Liver (tissue), 9 donors: ENCODE measurements around the gene EPM2A. TPM values are rescaled to one million over a fixed set of nuclear protein-coding genes. Genes with fewer than 3 reads are reported as not detected.

Experiments used
- DNase-seq: peaks from one replicate; pipeline ENCODE4 v3.0.0-alpha.2; 2017; ENCODE audit warnings: low spot score
- H3K27ac ChIP-seq, 2 donors: one replicate each; pipeline ENCODE4 v1.7.0; 2013; ENCODE audit warnings: inconsistent platforms in 2 of 2, low read length in 2 of 2, control low read depth in 1 of 2, low read depth in 1 of 2, mild to moderate bottlenecking in 1 of 2
- H3K27me3 ChIP-seq, 4 donors: one replicate each; pipeline versions ENCODE4 v1.6.1 to v1.7.0; 2013; ENCODE audit warnings: low read length in 3 of 4, inconsistent platforms in 1 of 4, mild to moderate bottlenecking in 1 of 4, moderate library complexity in 1 of 4; ENCODE audit not compliant: control insufficient read depth in 4 of 4, insufficient read depth in 4 of 4
- H3K36me3 ChIP-seq, 4 donors: one replicate each; pipeline versions ENCODE4 v1.6.1 to v1.7.0; 2013; ENCODE audit warnings: low read length in 3 of 4, mild to moderate bottlenecking in 3 of 4, low read depth in 1 of 4, moderate library complexity in 1 of 4; ENCODE audit not compliant: control insufficient read depth in 4 of 4, insufficient read depth in 3 of 4
- H3K4me1 ChIP-seq, 4 donors: one replicate each; pipeline versions ENCODE4 v1.6.1 to v1.7.0; 2013; ENCODE audit warnings: low read length in 3 of 4, mild to moderate bottlenecking in 3 of 4, moderate library complexity in 1 of 4; ENCODE audit not compliant: control insufficient read depth in 4 of 4, insufficient read depth in 4 of 4
- H3K4me3 ChIP-seq, 3 donors: one replicate each; pipeline versions ENCODE4 v1.6.1 to v1.7.0; 2013; ENCODE audit warnings: low read length in 3 of 3, control low read depth in 1 of 3, low read depth in 1 of 3, mild to moderate bottlenecking in 1 of 3
- H3K9ac ChIP-seq, 2 donors: one replicate each; pipeline ENCODE4 v1.7.0; 2013; ENCODE audit warnings: low read length in 2 of 2, mild to moderate bottlenecking in 2 of 2, moderate library complexity in 2 of 2, control low read depth in 1 of 2, low read depth in 1 of 2
- H3K9me3 ChIP-seq, 4 donors: one replicate each; pipeline versions ENCODE4 v1.6.1 to v1.7.0; 2013; ENCODE audit warnings: low read length in 3 of 4; ENCODE audit not compliant: control insufficient read depth in 4 of 4
- ATF3 ChIP-seq: IDR thresholded peaks from 2 replicates; pipeline ENCODE4 v1.6.1; 2016; ENCODE audit warnings: antibody characterized with exemption
- CTCF ChIP-seq: fragments of 150-350 bp; IDR thresholded peaks from 2 replicates; pipeline ENCODE4 v1.5.1; 2017; ENCODE audit warnings: improper control_type of control experiment, low read depth, low read length; ENCODE audit not compliant: missing input control
- FOXA1 ChIP-seq: IDR thresholded peaks from 2 replicates; pipeline ENCODE4 v1.6.1; 2016; ENCODE audit warnings: antibody characterized with exemption
- FOXA2 ChIP-seq: IDR thresholded peaks from 2 replicates; pipeline ENCODE4 v1.6.1; 2016; ENCODE audit warnings: antibody characterized with exemption
- GABPA ChIP-seq, 2 donors: IDR thresholded peaks in 1 of 2; conservative IDR thresholded peaks in 1 of 2; 2 replicates each; pipeline ENCODE4 v1.6.1; 2016; ENCODE audit warnings: antibody characterized with exemption in 2 of 2, mild to moderate bottlenecking in 1 of 2, moderate library complexity in 1 of 2
- HNF4A ChIP-seq, 2 donors: conservative IDR thresholded peaks; 2 replicates each; pipeline ENCODE4 v1.6.1; 2016; ENCODE audit warnings: antibody characterized with exemption in 2 of 2, mild to moderate bottlenecking in 2 of 2
- HNF4G ChIP-seq: IDR thresholded peaks from 2 replicates; pipeline ENCODE4 v1.6.1; 2016; ENCODE audit warnings: antibody characterized with exemption
- JUND ChIP-seq, 2 donors: IDR thresholded peaks; 2 replicates each; pipeline ENCODE4 v1.6.1; 2016; ENCODE audit warnings: antibody characterized with exemption in 2 of 2
- MAX ChIP-seq: IDR thresholded peaks from 2 replicates; pipeline ENCODE4 v1.6.1; 2016; ENCODE audit warnings: antibody characterized with exemption
- NR2F2 ChIP-seq: IDR thresholded peaks from 2 replicates; pipeline ENCODE4 v1.6.1; 2016; ENCODE audit warnings: antibody characterized with exemption
- RAD21 ChIP-seq, 2 donors: IDR thresholded peaks; 2 replicates each; pipeline ENCODE4 v1.6.1; 2016; ENCODE audit warnings: antibody characterized with exemption in 2 of 2, mild to moderate bottlenecking in 2 of 2
- REST ChIP-seq: IDR thresholded peaks from 2 replicates; pipeline ENCODE4 v1.6.1; 2016; ENCODE audit warnings: antibody characterized with exemption, mild to moderate bottlenecking
- RXRA ChIP-seq, 2 donors: IDR thresholded peaks; 2 replicates each; pipeline ENCODE4 v1.6.1; 2017 to 2018; ENCODE audit warnings: antibody characterized with exemption in 2 of 2, mild to moderate bottlenecking in 1 of 2
- SP1 ChIP-seq: IDR thresholded peaks from 2 replicates; pipeline ENCODE4 v1.6.1; 2018; ENCODE audit warnings: antibody characterized with exemption, mild to moderate bottlenecking
- TAF1 ChIP-seq: conservative IDR thresholded peaks from 2 replicates; pipeline ENCODE4 v1.6.1; 2016; ENCODE audit warnings: antibody characterized with exemption, mild to moderate bottlenecking
- YY1 ChIP-seq: IDR thresholded peaks from 2 replicates; pipeline ENCODE4 v1.6.1; 2016; ENCODE audit warnings: antibody characterized with exemption, mild to moderate bottlenecking
- ZBTB33 ChIP-seq: IDR thresholded peaks from 2 replicates; pipeline ENCODE4 v1.6.1; 2016; ENCODE audit warnings: antibody characterized with exemption
- WGBS: extraction: QIAGEN DNeasy Blood & Tissue Kit; methylation state at CpG from one replicate; pipeline ENCODE4 v1.1.7; 2013; 5-methylcytosine and 5-hydroxymethylcytosine counted together
- polyA plus RNA-seq, 2 donors: library from polyadenylated mRNA; stranded (reverse) in 1 of 2; unstranded in 1 of 2; fragments of 200-250 nt in 1 of 2; fragments of >200 nt in 1 of 2; fragmentation: Nextera tagmentation in 1 of 2; extraction: Ambion mirVana in 1 of 2; gene quantifications; one replicate each; pipeline versions ENCODE4 v1.2.1 to v1.2.3, GENCODE V29; 2013 to 2015
- total RNA-seq, 2 donors: library from RNA; depleted of rRNA; stranded (reverse); fragments of >200 nt; gene quantifications; one replicate each; pipeline ENCODE4 v1.2.3, GENCODE V29; 2014
- donor health status: healthy.
- donor health status: healthy.
- donor health status: healthy.
- donor health status: healthy.
- donor health status: healthy.

The EPM2A gene
- total and polyA plus RNA-seq, 4 donors, result 3.7 to 13.0 (median 5.1) TPM

- H3K4me3 ChIP-seq, result no peak overlapping the region
- TF ChIP-seq ZBTB33, result no peak
- TF ChIP-seq RAD21 (IDR thresholded peaks at IDR 0.05), result no peak
- no peak for TF ChIP-seq FOXA2
- TF ChIP-seq REST, result no peak
- TF ChIP-seq JUND (IDR thresholded peaks at IDR 0.05), result no peak
- TF ChIP-seq TAF1, result no peak
- TF ChIP-seq YY1, result no peak
- TF ChIP-seq CTCF, result no peak
- TF ChIP-seq SP1, result no peak
- TF ChIP-seq FOXA1, result no peak
- TF ChIP-seq ATF3, result no peak
- TF ChIP-seq MAX, result no peak
- TF ChIP-seq HNF4A (conservative IDR thresholded peaks at IDR 0.05), result no peak
- TF ChIP-seq RXRA (IDR thresholded peaks at IDR 0.05), result no peak
- TF ChIP-seq HNF4G, result no peak
- no peaks in the 10 kb centered on the region for H3K4me1 ChIP-seq
- H3K36me3 ChIP-seq, result no peaks in the 10 kb centered on the region
- H3K9me3 ChIP-seq, result no peaks in the 10 kb centered on the region
- no peaks in the 10 kb centered on the region for H3K27me3 ChIP-seq
- no peak for DNase-seq
- 73% methylated on average over 1 of the region's 1 CpG for WGBS
- H3K27ac ChIP-seq, result no peak overlapping the region
- H3K9ac ChIP-seq, result no peak overlapping the region
These were observed 131.3 kb downstream of the EPM2A start for GRCh38 chr6:145603991-145604390.

- Histone ChIP-seq H3K27ac (no peak overlapping the region), H3K4me3 (no peak overlapping the region), H3K27me3 (no peaks in the 10 kb centered on the region), H3K9me3 (no peaks in the 10 kb centered on the region), H3K36me3 (no peaks in the 10 kb centered on the region), H3K9ac (no peak overlapping the region), H3K4me1 (no peaks in the 10 kb centered on the region)
- TF ChIP-seq GABPA (IDR thresholded peaks at IDR 0.05 in 1 of 2, conservative IDR thresholded peaks at IDR 0.05 in 1 of 2) (no peak), RAD21 (IDR thresholded peaks at IDR 0.05) (no peak), CTCF (no peak), TAF1 (no peak), RXRA (IDR thresholded peaks at IDR 0.05) (no peak), JUND (IDR thresholded peaks at IDR 0.05) (no peak), YY1 (no peak), MAX (no peak), FOXA2 (no peak), ZBTB33 (no peak), NR2F2 (no peak)
- DNase-seq, result no peak
These were observed 131.9 kb downstream of the EPM2A start for GRCh38 chr6:145603424-145603833.
